H1 (cell line): ENCODE measurements around the gene FAM193A.

Experiments
- BACH1 ChIP-seq: IDR thresholded peaks from 2 replicates; pipeline ENCODE4 v1.6.1; 2012; ENCODE audit warnings: low read length, improper control_type of control experiment
- BCL11A ChIP-seq, 2 experiments: IDR thresholded peaks; one replicate each; pipeline ENCODE4 v1.6.1; 2011; ENCODE audit warnings: low read depth in 2 of 2, low read length in 2 of 2, mild to moderate bottlenecking in 2 of 2
- CEBPB ChIP-seq: IDR thresholded peaks from 2 replicates; pipeline ENCODE4 v1.6.1; 2012; ENCODE audit warnings: low read depth, low read length
- POLR2A ChIP-seq, 2 experiments: IDR thresholded peaks; 1 replicate in 1 of 2; 2 replicates in 1 of 2; pipeline ENCODE4 v1.6.1; 2011; ENCODE audit warnings: low read depth in 2 of 2, low read length in 2 of 2, mild to moderate bottlenecking in 2 of 2; ENCODE audit errors: control extremely low read depth in 1 of 2
- TAF7 ChIP-seq: optimal IDR thresholded peaks from 2 replicates; pipeline ENCODE3; 2011; ENCODE audit warnings: low read depth, mild to moderate bottlenecking, inconsistent platforms, low read length, moderate library complexity, borderline replicate concordance
- TF ChIP-seq, protein P1 (sequence below): IDR thresholded peaks from 2 replicates; pipeline ENCODE4 v1.6.1; 2012; ENCODE audit warnings: inconsistent platforms
- TF ChIP-seq, protein P2 (sequence below), 3 experiments: IDR thresholded peaks; 1 replicate in 2 of 3; 2 replicates in 1 of 3; pipeline versions ENCODE4 v1.5.1 to v1.6.1; 2011; ENCODE audit warnings: low read length in 3 of 3, mild to moderate bottlenecking in 3 of 3, inconsistent platforms in 2 of 3, low read depth in 1 of 3, moderate library complexity in 1 of 3; ENCODE audit not compliant: insufficient read depth in 1 of 3; ENCODE audit errors: control extremely low read depth in 1 of 3

DNA sequence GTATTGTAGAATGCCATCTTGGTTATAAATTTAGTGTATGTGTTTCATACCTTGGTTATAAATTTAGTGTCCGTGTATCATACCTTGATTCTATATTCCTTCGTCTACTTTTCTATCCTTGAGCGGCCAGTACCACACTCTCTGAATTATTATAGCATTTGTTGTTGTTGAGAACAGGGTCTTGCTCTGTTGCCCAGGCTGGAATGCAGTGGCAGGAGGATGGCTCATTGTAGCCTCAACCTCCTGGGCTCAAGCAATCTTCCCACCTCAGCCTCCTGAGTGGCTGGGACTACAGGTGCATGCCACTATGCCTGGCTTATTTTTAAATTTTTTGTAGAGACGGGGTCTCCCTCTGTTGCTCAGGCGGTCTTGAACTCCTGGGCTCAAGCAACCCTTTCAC is 50.1 kb downstream of the FAM193A start:
- TF ChIP-seq, protein P1, sequence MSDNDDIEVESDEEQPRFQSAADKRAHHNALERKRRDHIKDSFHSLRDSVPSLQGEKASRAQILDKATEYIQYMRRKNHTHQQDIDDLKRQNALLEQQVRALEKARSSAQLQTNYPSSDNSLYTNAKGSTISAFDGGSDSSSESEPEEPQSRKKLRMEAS: no peak
- TF ChIP-seq, protein P2, sequence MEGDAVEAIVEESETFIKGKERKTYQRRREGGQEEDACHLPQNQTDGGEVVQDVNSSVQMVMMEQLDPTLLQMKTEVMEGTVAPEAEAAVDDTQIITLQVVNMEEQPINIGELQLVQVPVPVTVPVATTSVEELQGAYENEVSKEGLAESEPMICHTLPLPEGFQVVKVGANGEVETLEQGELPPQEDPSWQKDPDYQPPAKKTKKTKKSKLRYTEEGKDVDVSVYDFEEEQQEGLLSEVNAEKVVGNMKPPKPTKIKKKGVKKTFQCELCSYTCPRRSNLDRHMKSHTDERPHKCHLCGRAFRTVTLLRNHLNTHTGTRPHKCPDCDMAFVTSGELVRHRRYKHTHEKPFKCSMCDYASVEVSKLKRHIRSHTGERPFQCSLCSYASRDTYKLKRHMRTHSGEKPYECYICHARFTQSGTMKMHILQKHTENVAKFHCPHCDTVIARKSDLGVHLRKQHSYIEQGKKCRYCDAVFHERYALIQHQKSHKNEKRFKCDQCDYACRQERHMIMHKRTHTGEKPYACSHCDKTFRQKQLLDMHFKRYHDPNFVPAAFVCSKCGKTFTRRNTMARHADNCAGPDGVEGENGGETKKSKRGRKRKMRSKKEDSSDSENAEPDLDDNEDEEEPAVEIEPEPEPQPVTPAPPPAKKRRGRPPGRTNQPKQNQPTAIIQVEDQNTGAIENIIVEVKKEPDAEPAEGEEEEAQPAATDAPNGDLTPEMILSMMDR (IDR thresholded peaks at IDR 0.05; ENCODE audit: control extremely low read depth in 1 of 3, insufficient read depth in 1 of 3, low read depth in 1 of 3, low read length in 3 of 3): no peak
- TF ChIP-seq POLR2A (IDR thresholded peaks at IDR 0.05; ENCODE audit: control extremely low read depth in 1 of 2, low read depth in 2 of 2, low read length in 2 of 2) (no peak), BACH1 (no peak), BCL11A (IDR thresholded peaks at IDR 0.05; ENCODE audit: low read depth in 2 of 2, low read length in 2 of 2) (no peak), TAF7 (no peak), CEBPB (no peak)
